ENCODE data around the gene FAM8A1. TPM values are rescaled to one million over a fixed set of nuclear protein-coding genes. Genes with fewer than 3 reads are reported as not detected.

FAM8A1 gene
- total RNA-seq, 1 experiment from 2014 or later, result 6.1 TPM

- DNase-seq (ENCODE audit: low read depth), result peak; percentile 49
Observed at GRCh38 chr6:17600527-17601385, 654 bp downstream of the FAM8A1 start.

- no peak for DNase-seq (ENCODE audit: low read depth)
Observed at GRCh38 chr6:17601386-17601703, 1.2 kb downstream of the FAM8A1 start.

GRCh38 chr6:17602888-17603287, 2.8 kb downstream of the FAM8A1 start:
- DNase-seq (ENCODE audit: low read depth), result no peak

GRCh38 chr6:17606606-17607005, 6.5 kb downstream of the FAM8A1 start:
- no peak for DNase-seq (ENCODE audit: low read depth)

GRCh38 chr6:17610835-17611234, 10.7 kb downstream of the FAM8A1 start:
- DNase-seq (ENCODE audit: low read depth), result no peak

- DNase-seq (ENCODE audit: low read depth), result no peak
Observed at GRCh38 chr6:17612048-17612447, 11.9 kb downstream of the FAM8A1 start.

- no peak for DNase-seq (ENCODE audit: low read depth)
Observed at GRCh38 chr6:17615794-17616193, 15.7 kb downstream of the FAM8A1 start.

- DNase-seq (ENCODE audit: low read depth), result no peak
Observed at GRCh38 chr6:17621003-17621402, 20.9 kb downstream of the FAM8A1 start.

GRCh38 chr6:17622144-17622543, 22.0 kb downstream of the FAM8A1 start:
- DNase-seq (ENCODE audit: low read depth), result no peak

GRCh38 chr6:17624396-17624795, 24.3 kb downstream of the FAM8A1 start:
- no peak for DNase-seq (ENCODE audit: low read depth)

- DNase-seq (ENCODE audit: low read depth), result no peak
Observed at GRCh38 chr6:17628873-17629272, 28.8 kb downstream of the FAM8A1 start.

- DNase-seq (ENCODE audit: low read depth), result no peak
Observed at GRCh38 chr6:17629824-17630510, 29.9 kb downstream of the FAM8A1 start.

- no peak for DNase-seq (ENCODE audit: low read depth)
Observed at GRCh38 chr6:17630511-17631073, 30.5 kb downstream of the FAM8A1 start.

GRCh38 chr6:17632934-17633333, 32.8 kb downstream of the FAM8A1 start:
- DNase-seq (ENCODE audit: low read depth), result no peak

GRCh38 chr6:17633465-17634188, 33.5 kb downstream of the FAM8A1 start:
- no peak for DNase-seq (ENCODE audit: low read depth)

GRCh38 chr6:17635568-17635967, 35.5 kb downstream of the FAM8A1 start:
- no peak for DNase-seq (ENCODE audit: low read depth)

GRCh38 chr6:17638212-17638715, 38.2 kb downstream of the FAM8A1 start:
- DNase-seq (ENCODE audit: low read depth), result no peak

GRCh38 chr6:17640477-17640917, 40.4 kb downstream of the FAM8A1 start:
- no peak for DNase-seq (ENCODE audit: low read depth)

GRCh38 chr6:17648745-17649144, 48.6 kb downstream of the FAM8A1 start:
- no peak for DNase-seq (ENCODE audit: low read depth)

- DNase-seq (ENCODE audit: low read depth), result no peak
Observed at GRCh38 chr6:17650656-17651309, 50.7 kb downstream of the FAM8A1 start.

GRCh38 chr6:17653198-17653882, 53.2 kb downstream of the FAM8A1 start:
- no peak for DNase-seq (ENCODE audit: low read depth)
